ENCODE results near the gene POU3F3.

Gene POU3F3

DNA sequence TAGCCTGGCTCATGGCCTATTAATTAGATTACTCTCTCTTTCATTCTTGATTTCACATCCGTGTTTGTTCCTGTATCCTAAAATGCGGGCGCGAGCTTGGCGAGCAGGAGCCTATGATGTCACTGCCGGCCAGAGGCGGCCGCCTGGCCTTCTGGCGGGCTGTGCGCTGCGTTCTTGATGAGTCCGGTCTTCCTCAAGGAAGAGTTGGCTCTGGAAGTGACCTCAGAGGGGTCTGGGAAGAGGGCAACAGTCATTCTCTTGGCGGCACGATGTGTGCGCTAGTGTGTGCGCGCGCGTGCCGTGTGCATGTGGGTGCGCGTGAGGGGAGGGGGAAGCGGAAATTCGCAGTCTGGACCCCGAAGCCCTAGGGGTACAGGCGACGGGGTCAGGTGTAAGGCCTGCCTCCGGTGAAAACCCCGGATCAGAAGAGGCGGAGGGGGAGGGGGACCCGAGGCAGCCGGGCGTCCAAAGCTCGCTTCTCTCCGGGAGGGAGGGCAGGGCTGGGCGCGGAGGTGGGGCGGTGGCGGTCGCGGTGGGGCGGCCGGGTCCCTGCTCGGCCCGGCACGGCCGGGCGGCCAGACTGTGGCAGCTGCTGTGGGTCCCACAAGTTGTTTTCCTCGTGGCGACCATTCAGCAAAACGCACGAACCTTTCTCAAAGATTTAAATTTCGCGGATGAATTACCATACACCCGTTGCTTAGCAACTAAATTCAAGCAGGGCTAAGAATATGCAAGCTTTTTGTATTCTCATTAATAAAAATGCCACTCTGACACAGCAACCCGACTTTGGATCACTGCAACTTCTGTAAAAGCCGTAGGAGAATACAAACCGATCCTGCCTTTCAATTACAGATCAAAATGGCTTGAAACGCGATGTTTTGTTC, 8.4 kb downstream of the POU3F3 start:
- DNase-seq = peak; percentile 42

DNA sequence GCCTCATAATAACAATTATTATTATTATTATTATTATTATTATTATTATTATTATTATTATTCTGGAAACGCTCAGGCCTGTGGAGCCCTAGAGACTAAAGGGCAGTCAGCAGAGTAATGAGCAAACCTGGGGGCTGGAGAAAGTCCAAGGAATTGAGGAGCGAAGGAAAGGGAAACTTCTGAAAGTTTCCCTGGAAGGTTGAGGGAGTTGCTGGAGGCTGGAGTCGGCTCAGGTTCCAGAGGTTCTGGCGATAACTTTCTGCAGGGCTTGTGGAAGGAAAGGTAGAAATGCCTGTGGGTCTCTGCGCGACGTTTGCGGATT, 9.2 kb downstream of the POU3F3 start:
- DNase-seq = no peak

DNA sequence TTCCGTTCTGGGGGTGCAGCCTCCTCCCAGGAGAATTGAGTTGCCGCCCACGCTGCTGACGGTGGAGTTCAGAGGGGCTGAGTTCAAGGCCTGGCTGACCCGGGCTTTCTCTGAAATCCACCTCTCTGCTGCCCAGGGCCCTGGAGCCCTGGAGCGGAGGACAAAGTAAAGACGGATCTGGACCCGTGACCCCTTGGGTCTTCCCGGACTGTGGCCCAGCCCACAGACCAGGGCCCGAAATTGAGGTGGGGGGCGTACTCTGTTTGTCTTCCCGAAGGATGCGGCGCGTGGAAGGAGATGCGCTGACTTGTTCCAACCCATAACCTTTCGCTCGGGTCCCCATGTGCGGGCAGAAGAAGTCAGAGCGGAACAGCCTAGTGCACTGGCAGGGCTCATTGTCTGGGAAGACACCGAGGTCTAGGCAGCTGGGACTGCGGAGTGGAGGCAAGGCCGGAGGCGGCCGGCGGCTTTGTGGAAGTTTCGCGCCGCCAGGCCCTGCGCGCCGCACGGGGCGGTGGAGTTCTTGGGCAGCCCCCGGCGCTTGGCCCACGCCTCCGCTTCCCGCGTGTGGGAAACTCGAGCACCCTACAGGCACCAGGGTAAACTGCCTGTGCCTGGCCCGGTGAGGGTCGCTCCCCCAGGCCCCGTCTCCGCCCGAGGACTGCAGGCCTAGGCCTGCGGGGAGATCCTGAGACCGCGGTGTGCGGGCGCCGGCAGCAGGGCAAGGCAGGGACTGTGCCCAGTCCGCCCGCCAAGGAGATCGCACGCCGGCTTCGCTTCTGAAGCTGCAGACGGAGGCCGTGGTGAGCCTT, 9.8 kb downstream of the POU3F3 start:
- no peak for DNase-seq

DNA sequence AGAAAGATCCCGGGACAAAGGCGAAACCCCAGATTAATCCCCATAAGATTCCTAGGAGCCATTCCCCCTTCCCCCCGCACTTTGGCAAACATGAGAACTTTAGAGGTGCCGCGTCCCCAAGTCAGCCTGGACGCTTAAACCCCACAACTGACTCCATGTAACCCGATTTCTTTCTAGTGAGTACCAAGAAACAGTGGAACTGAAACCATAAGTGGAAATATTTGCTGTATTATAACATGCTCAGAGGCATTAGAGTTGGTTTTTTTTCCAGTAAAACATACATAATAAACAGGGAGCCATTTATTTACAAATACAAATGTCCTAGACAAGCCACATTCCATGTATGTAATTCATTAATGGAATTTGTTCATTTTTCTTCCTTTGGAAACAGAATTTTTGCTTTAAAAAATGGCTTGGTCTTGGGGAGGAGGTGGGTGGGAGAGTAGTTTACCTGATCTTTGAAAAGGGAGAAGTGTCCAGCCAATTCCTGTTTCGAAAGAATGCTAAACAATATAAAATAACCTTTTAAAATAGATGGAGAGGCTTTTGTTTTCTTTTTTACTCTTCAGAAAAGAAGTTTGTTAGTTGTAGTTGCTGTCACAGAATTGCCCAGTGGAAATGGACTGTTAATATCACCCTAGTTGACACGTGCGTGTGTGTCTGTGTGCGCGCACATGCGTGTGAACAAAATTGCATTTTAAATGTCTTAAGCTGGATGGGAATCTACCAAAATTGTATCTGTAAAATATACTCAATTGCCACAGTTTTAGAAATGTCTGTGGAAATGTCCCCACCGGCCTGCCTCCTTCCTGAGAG, 10.6 kb downstream of the POU3F3 start:
- no peak for DNase-seq

DNA sequence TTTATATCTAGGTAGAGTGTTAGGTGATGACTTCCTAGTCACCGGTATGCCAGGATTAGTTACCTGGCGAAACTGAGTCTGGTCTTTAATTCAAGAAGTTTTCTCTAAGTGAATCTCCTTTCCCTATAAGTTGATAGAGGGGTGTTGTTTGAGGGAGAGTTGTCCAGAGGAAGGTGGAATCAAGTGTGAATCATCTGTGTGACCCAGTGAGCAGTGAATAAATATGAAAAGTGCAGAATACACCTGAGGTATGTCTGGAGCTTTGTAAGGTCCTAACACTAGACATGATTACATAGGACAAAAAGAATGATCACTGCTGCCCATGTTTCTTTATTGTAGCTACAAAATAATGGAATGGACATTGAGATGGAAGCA, 11.2 kb downstream of the POU3F3 start:
- no peak for DNase-seq

DNA sequence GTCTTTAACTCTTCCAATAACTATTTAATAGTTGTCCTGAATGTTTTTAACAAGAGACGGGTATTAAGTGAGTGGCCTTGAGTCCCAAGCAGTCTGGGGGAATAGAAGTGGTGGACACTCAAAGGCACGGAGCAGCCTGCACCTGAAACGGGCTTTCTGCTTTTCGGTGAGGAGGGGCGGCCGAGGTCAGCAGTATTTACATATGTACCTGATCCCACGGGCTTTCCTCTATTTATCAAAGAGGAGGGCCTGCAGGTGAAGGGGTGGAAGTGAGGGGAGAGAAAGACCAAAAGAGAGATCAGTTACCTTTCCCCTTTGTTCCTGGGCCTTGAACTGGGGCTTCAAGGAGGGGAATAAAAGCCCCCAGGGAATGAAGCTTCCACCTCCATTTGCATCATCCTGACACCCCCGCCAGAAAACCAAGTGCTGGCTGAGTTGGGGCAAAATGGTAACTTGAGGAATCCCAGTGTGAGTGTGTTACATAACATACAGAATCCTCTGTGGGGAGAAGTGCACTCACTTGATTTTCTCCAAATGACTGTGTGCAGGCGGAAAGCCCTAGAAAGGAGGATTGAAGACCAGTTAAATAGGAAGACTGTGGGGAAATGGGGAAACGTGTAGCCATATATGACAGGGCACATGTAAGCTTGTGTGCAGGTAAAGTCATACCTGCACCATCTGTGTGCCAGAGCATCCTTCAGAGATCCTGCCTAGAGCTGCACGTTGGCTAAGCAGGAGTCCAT, 12.4 kb downstream of the POU3F3 start:
- no peak for DNase-seq

DNA sequence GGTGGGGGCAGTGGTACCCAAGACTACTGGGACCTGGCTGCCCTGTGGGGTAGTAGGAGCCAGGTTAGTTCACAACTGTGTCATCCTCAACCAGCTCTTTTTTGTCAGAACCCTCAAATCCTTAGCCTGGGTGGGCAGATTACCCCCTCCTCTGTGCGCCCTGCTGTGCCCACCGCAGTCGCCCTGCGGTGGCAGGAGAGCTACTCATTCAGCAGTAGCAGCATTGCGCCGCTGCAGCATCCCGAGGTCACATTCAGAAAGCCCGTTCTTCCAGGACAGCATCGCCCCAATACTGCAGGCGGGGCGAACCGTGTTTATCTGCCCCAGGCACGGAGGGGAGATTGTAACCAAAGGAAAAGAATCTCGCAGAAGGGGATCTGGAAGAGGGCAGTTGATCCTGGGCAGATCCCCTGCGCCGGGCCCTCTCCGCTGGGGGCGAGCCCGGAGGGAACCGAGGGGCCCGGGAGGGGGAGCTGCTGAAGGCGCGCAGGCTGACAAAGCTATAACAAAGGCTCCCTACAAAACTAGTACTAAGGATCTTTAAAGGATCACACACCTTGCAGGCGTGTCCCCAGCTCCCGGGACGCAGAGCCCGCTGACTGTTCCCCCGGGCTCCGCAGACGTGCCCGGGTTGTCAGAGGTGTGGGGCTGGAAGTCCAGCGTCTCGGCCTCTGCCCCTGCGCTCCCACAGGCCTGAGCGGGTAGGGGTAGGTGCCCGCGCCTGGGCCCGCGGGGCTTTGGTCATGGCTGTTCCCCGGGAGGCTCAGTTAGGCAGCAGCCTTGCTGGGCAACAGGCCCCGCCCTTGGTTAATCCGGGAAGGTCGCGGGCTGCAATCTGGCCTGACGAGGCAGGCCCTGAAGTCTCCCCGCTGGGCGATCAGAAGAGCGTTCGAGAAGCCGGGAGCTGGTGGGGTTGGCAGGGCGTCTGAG, 13.2 kb downstream of the POU3F3 start:
- no peak for DNase-seq

DNA sequence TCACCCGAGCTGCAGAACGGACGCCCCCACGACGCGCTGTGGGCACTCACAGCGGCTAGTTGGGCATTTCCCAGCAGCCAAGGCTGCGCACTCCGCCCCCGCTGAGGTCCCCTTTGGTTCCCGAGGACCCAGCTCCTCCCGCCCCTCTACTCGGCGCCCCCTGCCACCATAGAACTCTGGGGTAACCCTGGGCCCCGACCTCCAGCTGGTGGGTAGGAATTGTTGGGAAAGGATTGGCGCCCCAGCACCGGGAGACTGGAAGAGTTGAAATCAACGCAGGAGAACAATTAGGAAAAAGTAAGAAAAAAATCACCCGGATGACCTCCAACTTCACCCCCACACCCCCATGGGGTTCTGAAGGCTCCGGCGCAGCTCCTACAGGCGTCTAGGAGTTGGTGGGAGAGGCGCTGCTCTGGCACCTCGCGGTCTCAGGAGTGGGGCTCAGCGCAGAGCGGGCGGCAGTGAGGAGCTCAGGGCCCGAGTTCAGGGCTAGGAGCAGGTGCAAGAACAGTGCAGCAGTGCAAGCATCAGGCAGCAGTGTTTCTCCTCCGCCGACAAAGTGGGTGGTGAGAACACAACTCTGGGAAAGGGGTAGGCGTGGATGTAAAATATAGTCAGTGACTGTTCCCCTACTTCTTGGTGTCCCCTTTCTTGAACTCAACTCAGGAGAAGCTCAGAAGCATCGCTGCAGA, 14.0 kb downstream of the POU3F3 start:
- DNase-seq = no peak

DNA sequence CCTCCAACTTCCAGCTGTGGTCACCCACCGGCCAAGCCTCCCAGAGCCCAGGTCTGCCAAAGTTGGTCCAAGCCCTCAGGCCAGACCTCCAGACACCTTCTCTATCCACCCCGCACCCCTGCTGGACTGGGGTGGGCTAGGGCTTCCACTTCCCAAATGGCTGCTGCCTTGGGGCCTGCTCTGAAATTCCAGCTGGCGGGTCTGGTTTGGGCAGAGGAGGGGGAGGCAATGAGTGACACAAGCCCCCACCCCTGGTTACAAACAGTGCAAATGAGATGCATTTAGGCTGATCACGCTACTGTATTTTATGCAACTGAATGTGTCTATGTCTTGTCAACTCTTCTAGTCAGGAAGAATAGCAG, 14.6 kb downstream of the POU3F3 start:
- DNase-seq = no peak

DNA sequence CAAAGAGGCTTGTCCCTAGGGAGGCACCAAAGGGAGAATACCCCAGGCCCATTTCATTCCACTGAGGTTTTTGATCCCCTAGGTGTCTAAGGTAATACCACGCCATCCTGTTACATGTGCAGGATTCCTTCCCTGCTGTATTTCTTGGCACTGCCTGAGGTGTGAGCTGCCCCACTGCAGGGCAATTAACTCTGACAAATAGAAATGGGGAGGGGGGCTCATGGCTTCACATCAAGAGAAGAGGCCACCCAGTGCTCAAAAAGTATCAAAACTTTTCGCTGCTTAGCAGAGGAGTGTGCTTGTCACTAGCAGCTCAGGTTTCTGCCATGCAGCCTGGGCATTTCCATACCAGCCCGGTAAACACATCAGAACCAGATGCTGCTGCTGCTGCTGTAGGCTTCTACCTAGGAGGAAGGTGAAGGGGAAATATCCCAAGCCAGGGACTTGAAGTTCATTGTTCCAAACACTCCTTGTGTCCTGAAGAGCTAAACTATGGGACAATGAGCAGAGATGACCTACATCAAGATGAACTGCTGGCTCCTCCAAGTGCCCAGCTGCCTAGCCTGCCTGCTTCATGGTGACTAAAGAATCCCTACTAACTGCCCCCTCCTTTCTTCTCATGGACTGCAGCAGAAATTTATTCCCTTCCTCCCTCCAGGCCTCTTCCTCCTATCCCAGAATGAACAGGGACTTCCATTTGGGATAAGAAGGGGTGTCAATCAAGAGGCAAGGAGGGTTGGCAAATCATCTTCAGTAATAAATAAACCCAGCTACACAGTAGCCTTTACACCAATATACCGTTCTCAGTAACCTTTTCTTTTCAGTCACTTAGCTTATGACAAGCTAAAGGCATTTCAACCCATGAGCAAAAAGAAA, 16.4 kb downstream of the POU3F3 start:
- DNase-seq = no peak

DNA sequence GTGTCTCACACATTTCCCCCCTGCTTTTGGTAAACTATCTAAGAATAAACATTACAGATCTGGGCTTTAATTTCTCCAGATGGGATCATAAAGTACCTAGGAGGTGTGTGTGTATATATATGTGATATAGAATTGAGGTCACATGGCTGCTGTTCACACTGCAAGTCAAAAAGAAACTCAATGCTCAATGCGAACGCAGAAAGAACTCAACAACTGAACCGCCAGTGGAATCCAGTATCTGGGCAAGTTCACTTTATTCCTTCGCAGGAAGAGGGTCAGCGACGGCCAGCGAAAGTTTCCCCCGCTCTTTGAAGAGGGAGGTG, 17.7 kb downstream of the POU3F3 start:
- DNase-seq = no peak

DNA sequence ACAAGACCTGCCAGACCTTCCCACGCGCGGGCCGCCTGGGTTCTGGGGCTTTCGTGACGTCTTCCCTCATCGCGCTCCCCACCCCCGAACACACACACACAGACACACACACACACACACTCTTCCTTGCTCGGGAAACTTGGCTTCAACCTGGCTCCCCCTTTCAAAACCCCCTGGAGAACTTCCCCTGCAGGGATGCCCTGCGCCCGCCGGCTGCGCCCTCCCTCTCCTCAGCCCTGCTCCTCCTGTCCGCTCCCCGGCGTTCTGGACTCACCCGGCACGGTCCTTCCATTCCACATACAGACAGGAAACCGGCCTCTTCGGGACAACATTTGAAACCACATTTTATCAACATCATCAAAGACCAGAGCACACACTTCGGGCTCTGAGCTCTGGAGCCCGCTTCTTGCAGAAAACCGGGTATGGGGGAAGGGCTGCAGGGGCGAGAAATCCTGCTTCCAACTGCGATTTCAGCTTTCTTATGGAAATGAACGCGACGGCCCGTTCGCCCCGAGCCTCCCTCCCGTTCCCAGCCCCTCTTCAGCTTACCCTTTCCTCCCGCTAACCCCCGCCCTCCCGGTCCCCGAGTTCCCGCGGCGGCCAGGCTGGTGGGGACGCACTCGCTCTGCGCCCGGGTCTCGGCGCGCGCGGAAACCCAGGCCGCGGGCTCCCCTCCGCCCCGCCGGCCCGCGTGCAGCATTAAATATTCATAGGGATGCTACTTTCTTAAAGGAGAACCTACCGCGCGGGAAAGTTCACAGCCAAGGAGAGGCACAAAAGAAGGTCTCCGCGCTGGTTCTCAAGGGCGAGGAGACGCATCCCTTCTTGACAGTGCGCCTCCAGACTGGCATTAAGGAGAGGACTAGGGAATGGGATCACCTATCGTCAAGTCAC, 18.3 kb downstream of the POU3F3 start:
- no peak for DNase-seq

DNA sequence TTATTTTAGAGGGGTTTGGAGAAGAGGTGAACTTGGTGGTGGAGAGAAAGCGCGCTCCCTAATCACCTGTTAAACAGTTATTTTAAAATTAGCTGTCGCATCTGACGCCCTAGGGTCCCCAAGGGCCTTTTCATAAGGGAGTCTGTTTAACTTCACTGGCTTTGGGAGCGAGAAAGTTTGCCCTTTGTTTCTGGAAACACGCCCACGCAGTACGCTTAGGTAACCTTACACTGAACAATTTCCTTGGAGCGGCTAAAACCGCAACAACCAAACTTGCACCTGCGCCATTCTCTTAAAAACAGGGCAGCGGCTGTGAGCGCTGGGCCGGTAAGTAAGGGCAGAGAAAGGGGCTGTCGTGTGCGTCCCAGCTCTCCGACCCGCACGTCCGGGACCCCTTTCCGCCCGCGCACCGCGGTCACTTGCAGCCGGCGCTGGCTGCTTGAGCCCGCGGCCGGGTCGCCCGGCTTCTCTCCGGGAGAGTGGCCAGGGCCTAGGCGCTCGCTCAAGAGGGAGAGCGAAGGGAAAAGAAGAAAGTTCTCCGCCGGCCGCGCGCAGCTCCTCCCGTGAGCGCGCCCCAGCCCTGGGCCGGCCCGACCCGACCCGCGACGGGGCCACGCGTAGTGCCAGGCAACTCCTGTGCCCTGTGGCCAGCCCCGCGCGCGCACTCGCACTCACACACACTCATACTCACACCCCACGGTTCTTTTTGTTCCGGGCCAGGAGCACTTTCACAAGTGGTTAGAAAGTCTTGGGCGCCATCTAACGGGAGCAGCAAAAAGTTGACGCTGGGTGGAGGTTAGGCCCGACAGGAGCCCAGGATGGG, 19.2 kb downstream of the POU3F3 start:
- DNase-seq = peak; percentile 71

DNA sequence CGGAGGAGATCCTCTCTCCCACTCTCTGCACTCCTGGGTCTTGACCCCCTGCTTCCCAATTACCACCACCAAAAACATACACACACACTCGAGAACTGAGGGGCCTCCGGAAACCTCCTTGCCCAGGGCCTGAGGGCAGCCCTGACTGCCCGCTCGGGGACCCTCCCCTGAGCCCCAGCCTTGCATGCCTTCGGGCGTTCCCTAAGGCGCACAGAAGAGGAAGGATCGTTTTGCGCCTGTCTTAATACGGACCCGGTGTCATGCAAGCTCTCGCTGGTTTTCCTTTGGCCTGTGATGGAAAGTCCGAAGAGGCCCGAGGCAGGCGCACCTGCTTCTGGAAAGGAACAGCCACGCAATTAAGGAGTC, 19.8 kb downstream of the POU3F3 start:
- no peak for DNase-seq

DNA sequence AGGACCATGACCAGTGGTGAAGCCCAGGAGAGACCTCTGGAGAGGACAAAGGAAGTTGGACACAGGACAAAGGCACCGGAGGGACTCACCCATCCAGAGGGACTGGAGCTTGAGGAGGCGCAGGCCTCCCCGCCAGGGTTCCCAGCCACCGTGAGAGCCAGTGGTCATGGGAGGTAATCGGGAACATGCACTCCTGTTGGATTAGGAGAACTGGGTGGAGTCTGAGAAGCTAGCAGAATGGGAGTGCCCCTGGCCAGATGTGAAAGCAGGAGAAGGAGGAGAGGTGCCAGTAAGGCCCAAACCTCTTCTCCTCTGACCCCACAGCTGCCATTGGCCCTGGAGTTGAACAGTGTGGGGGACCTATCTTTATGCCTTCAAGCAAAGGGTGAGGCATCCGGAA, 20.3 kb downstream of the POU3F3 start:
- no peak for DNase-seq

DNA sequence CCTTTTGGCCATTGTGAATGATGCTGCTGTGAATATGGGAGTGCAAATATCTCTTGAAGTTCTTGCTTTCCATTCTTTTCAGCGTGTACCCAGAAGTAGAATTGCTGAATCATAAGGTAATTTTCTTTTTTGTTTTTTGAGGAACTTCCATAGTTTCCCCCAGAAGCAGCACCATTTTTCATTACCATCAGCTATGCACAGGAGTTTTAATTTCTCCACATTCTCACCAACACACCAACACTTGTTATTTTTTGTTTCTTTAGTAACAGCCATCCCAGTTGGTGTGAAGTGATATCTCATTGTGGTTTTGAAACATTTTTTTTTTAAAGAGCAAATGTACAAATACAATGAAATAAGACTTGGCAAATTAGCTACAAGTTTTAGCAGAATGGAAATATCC, 21.3 kb downstream of the POU3F3 start:
- no peak for DNase-seq

DNA sequence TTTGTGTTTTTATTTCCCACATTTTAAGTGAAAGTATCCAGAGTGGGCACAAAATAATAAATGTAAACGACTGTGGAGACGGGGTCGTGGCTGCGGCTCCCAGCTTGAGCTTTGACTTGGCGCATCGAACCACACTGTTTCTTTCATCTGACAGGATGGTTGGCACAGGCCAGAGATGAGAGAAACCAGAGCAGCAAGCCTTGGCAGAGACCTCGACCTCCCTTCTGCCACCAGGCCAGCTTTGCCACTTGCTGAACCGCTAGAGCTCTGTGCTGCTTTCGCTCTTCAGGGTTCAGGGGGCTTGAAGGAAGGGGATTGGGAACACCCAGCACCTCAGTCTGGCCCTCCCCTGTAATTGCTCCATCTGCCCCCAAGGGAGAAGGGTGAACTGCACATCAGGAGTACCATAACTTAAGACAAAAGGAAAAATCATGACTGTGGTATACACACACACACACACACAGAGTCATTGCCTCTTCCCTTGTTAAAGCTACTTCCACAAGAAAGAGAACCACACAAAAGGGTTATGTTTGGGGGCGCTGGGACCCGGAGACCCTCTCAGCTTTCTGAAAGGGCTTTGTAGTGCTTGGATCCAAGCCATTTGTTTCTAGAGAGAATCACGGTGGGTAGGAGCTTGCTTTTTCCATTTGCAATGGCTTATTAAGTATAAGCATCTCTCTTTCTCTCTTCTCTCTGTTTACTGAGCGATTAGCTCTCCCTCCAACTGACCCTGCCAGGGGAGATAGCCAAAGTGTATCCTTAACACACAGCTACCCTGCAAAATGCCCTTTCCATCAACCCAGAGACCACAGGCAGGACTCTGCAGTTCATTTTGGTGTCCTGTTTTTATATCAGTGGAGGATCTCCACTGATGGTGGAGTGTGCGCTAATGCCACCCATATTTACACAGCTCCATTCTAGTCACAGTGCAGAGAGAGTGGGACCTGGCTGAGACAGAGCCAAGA, 23.0 kb downstream of the POU3F3 start:
- DNase-seq = no peak
